Parathyroid adenoma (tissue), 2 donors: ENCODE data around the gene CCDC91.

ENCODE experiments used
- H2AFZ ChIP-seq: fragments of 300-600 bp; sonication (generic); one replicate; pipeline ENCODE4 v1.7.0; 2017; ENCODE audit warnings: antibody characterized with exemption, mild to moderate bottlenecking
- H3K27ac ChIP-seq: fragments of 300-600 bp; sonication (generic); one replicate; pipeline ENCODE4 v1.7.0; 2017
- H3K27me3 ChIP-seq: fragments of 300-600 bp; sonication (generic); one replicate; pipeline ENCODE4 v1.7.0; 2017; ENCODE audit warnings: low read length; ENCODE audit not compliant: control insufficient read depth, insufficient read depth
- H3K36me3 ChIP-seq: fragments of 300-600 bp; sonication (generic); one replicate; pipeline ENCODE4 v1.7.0; 2017; ENCODE audit warnings: low read length; ENCODE audit not compliant: control insufficient read depth, insufficient read depth
- H3K4me1 ChIP-seq: fragments of 300-600 bp; sonication (generic); one replicate; pipeline ENCODE4 v1.7.0; 2017; ENCODE audit warnings: control low read depth
- H3K4me2 ChIP-seq: fragments of 300-600 bp; sonication (generic); one replicate; pipeline ENCODE4 v1.7.0; 2017; ENCODE audit warnings: low read length
- H3K4me3 ChIP-seq: fragments of 300-600 bp; sonication (generic); one replicate; pipeline ENCODE4 v1.7.0; 2017; ENCODE audit warnings: low read depth, low read length
- H3K79me2 ChIP-seq: fragments of 300-600 bp; sonication (generic); one replicate; pipeline ENCODE4 v1.7.0; 2017; ENCODE audit warnings: control low read depth
- H3K9ac ChIP-seq: fragments of 300-600 bp; sonication (generic); one replicate; pipeline ENCODE4 v1.7.0; 2017; ENCODE audit warnings: mild to moderate bottlenecking
- H3K9me3 ChIP-seq: fragments of 300-600 bp; sonication (generic); one replicate; pipeline ENCODE4 v1.7.0; 2017; ENCODE audit warnings: low read length; ENCODE audit not compliant: control insufficient read depth
- CTCF ChIP-seq: fragments of 300-600 bp; sonication (generic); IDR thresholded peaks from one replicate; pipeline ENCODE4 v1.7.0; 2017; ENCODE audit warnings: antibody characterized with exemption, mild to moderate bottlenecking
- donor health status: primary hyperparathyroidism.

The CCDC91 gene

GRCh38 chr12:28351414-28351813 lies 161.2 kb downstream of the CCDC91 start:
- Histone ChIP-seq H3K9ac (no peak overlapping the region), H3K79me2 (no peaks in the 10 kb centered on the region), H2AFZ (no peak overlapping the region), H3K9me3 (no peaks in the 10 kb centered on the region), H3K27ac (no peak overlapping the region), H3K4me3 (no peak overlapping the region), H3K4me2 (no peak overlapping the region), H3K36me3 (no peaks in the 10 kb centered on the region), H3K4me1 (no peaks in the 10 kb centered on the region), H3K27me3 (no peaks in the 10 kb centered on the region)
- TF ChIP-seq CTCF, result no peak

- Histone ChIP-seq H3K27me3 (no peaks in the 10 kb centered on the region), H2AFZ (no peak overlapping the region), H3K4me1 (no peaks in the 10 kb centered on the region), H3K4me3 (no peak overlapping the region), H3K36me3 (no peaks in the 10 kb centered on the region), H3K79me2 (no peaks in the 10 kb centered on the region), H3K27ac (no peak overlapping the region), H3K9me3 (no peaks in the 10 kb centered on the region), H3K4me2 (no peak overlapping the region), H3K9ac (no peak overlapping the region)
- no peak for TF ChIP-seq CTCF
Measured at GRCh38 chr12:28355161-28355560, 164.9 kb downstream of the CCDC91 start.

GRCh38 chr12:28360253-28360652 lies 170.0 kb downstream of the CCDC91 start:
- H3K4me1 ChIP-seq, result no peaks in the 10 kb centered on the region
- no peak overlapping the region for H3K27ac ChIP-seq
- no peak overlapping the region for H3K4me3 ChIP-seq
- H3K27me3 ChIP-seq, result no peaks in the 10 kb centered on the region
- H2AFZ ChIP-seq, result no peak overlapping the region
- H3K9ac ChIP-seq, result no peak overlapping the region
- no peak for TF ChIP-seq CTCF
- no peak overlapping the region for H3K4me2 ChIP-seq
- H3K9me3 ChIP-seq, result no peaks in the 10 kb centered on the region
- no peaks in the 10 kb centered on the region for H3K36me3 ChIP-seq
- H3K79me2 ChIP-seq, result no peaks in the 10 kb centered on the region

- no peak for TF ChIP-seq CTCF
- Histone ChIP-seq H3K36me3 (no peaks in the 10 kb centered on the region), H3K4me2 (no peak overlapping the region), H3K27ac (no peak overlapping the region), H3K4me3 (no peak overlapping the region), H3K27me3 (no peaks in the 10 kb centered on the region), H3K4me1 (no peaks in the 10 kb centered on the region), H3K9ac (no peak overlapping the region), H3K79me2 (no peaks in the 10 kb centered on the region), H3K9me3 (no peaks in the 10 kb centered on the region), H2AFZ (no peak overlapping the region)
Measured at GRCh38 chr12:28367326-28367725, 177.1 kb downstream of the CCDC91 start.

GRCh38 chr12:28367993-28368392 lies 177.7 kb downstream of the CCDC91 start:
- Histone ChIP-seq H3K79me2 (no peaks in the 10 kb centered on the region), H3K4me1 (no peaks in the 10 kb centered on the region), H3K9me3 (no peaks in the 10 kb centered on the region), H2AFZ (no peak overlapping the region), H3K36me3 (no peaks in the 10 kb centered on the region), H3K27me3 (no peaks in the 10 kb centered on the region), H3K4me2 (no peak overlapping the region), H3K27ac (no peak overlapping the region), H3K4me3 (no peak overlapping the region), H3K9ac (no peak overlapping the region)
- no peak for TF ChIP-seq CTCF
